HCT116 (cell line): ENCODE measurements around the gene TMEM131. TPM values are rescaled to one million over a fixed set of nuclear protein-coding genes. Genes with fewer than 3 reads are reported as not detected.

Experiments used
- ATAC-seq: fragments of 200-7000 bp; cut with Tn5 transposase; 2 replicates; pipeline ENCODE4 v1.9.1; 2020; ENCODE audit warnings: mild to moderate bottlenecking, moderate library complexity
- BruUV-seq: library from RNA; stranded (reverse); fragments of 400-500 nt; replicated peaks from 2 replicates; lab custom pipeline; 2021; lab: Mats Ljungman, UMichigan
- CTCF ChIA-PET: fragments of 300-600 bp; sonication (Branson Sonifier 250); formaldehyde crosslinking; loops from one replicate; lab custom pipeline; 2021; ENCODE audit warnings: antibody characterized with exemption; lab: Charles Lee
- POLR2A ChIA-PET: fragments of 300-600, 350-600 bp; sonication (Branson Sonifier 250); formaldehyde crosslinking; loops from one replicate; lab custom pipeline; 2021; ENCODE audit warnings: antibody characterized with exemption; lab: Charles Lee
- RAD21 ChIA-PET, 2 experiments: fragments of 300-600 bp; sonication (Branson Sonifier 250); formaldehyde crosslinking; loops; one replicate each; lab custom pipeline; 2023; ENCODE audit warnings: low total read pairs in 2 of 2; ENCODE audit not compliant: uncharacterized antibody in 2 of 2, unreplicated experiment in 2 of 2, low non-redundant PET in 1 of 2; lab: Charles Lee
- DNase-seq: peaks from one replicate; pipeline ENCODE4 v3.0.0-alpha.2; 2010; ENCODE audit warnings: low read depth, low spot score
- H2AFZ ChIP-seq: fragments of 200-600 bp; shearing (Covaris generic), sonication (generic); 2 replicates; pipeline ENCODE4 v1.6.1; 2017; ENCODE audit warnings: low read depth, mixed run types, mixed read lengths, antibody characterized with exemption, low read length; ENCODE audit not compliant: poor library complexity, severe bottlenecking
- H3K27ac ChIP-seq: 2 replicates; pipeline ENCODE4 v1.5.1; 2012; ENCODE audit warnings: low read depth, low read length
- H3K27me3 ChIP-seq: fragments of 200-600 bp; sonication (generic); 2 replicates; pipeline ENCODE4 v1.6.1; 2016; ENCODE audit warnings: mixed run types, low read length, mixed read lengths; ENCODE audit not compliant: insufficient read depth
- H3K36me3 ChIP-seq, 2 experiments: fragments of 200-500 bp in 1 of 2; fragments of 200-600 bp in 1 of 2; sonication (Bioruptor generic) in 1 of 2; sonication (generic) in 1 of 2; 2 replicates each; pipeline versions ENCODE4 v1.5.1 to v1.6.1; 2014 to 2016; ENCODE audit warnings: low read length in 2 of 2, inconsistent platforms in 1 of 2, mixed read lengths in 1 of 2, mixed run types in 1 of 2; ENCODE audit not compliant: insufficient read depth in 2 of 2, control insufficient read depth in 1 of 2
- H3K4me1 ChIP-seq, 2 experiments: fragments of 200-600 bp in 1 of 2; sonication (generic) in 1 of 2; 2 replicates each; pipeline versions ENCODE4 v1.5.1 to v1.6.1; 2012 to 2017; ENCODE audit warnings: low read length in 2 of 2, inconsistent platforms in 1 of 2, mild to moderate bottlenecking in 1 of 2, mixed read lengths in 1 of 2, mixed run types in 1 of 2, moderate library complexity in 1 of 2; ENCODE audit not compliant: insufficient read depth in 2 of 2, control insufficient read depth in 1 of 2
- H3K4me2 ChIP-seq: fragments of 200-600 bp; sonication (generic); 2 replicates; pipeline ENCODE4 v1.6.1; 2017; ENCODE audit warnings: mixed run types, low read length, mixed read lengths
- H3K4me3 ChIP-seq, 2 experiments: fragments of 200-600 bp in 1 of 2; sonication (generic) in 1 of 2; replicated peaks in 1 of 2; 2 replicates each; pipeline ENCODE4 v1.5.1; 2011 to 2016; ENCODE audit warnings: low read length in 2 of 2, control low read depth in 1 of 2, low read depth in 1 of 2, mild to moderate bottlenecking in 1 of 2, mixed read lengths in 1 of 2, mixed run types in 1 of 2
- H3K79me2 ChIP-seq: fragments of 200-600 bp; sonication (generic); 2 replicates; pipeline ENCODE4 v1.6.1; 2017; ENCODE audit warnings: mild to moderate bottlenecking, mixed run types, low read length, moderate library complexity, mixed read lengths; ENCODE audit not compliant: insufficient read depth
- H3K9ac ChIP-seq: fragments of 200-600 bp; sonication (generic); 2 replicates; pipeline ENCODE4 v1.6.1; 2016; ENCODE audit warnings: low read length, mixed read lengths
- H3K9me2 ChIP-seq: fragments of 200-600 bp; sonication (generic), shearing (Covaris generic); 2 replicates; pipeline ENCODE4 v1.6.1; 2017; ENCODE audit warnings: mixed run types, mild to moderate bottlenecking, moderate library complexity; ENCODE audit not compliant: insufficient read depth
- H3K9me3 ChIP-seq, 2 experiments: fragments of 200-500 bp in 1 of 2; fragments of 200-600 bp in 1 of 2; sonication (Bioruptor generic) in 1 of 2; sonication (generic) in 1 of 2; 2 replicates each; pipeline ENCODE4 v1.6.1; 2014 to 2017; ENCODE audit warnings: low read length in 2 of 2, mixed read lengths in 2 of 2, inconsistent platforms in 1 of 2, low read depth in 1 of 2, mild to moderate bottlenecking in 1 of 2, mixed run types in 1 of 2, moderate library complexity in 1 of 2; ENCODE audit not compliant: control insufficient read depth in 1 of 2, insufficient read depth in 1 of 2
- H4K20me1 ChIP-seq: fragments of 200-600 bp; sonication (generic), shearing (Covaris generic); 2 replicates; pipeline ENCODE4 v1.6.1; 2017; ENCODE audit warnings: mixed run types, mild to moderate bottlenecking, moderate library complexity; ENCODE audit not compliant: insufficient read depth
- ATF3 ChIP-seq: IDR thresholded peaks from 2 replicates; pipeline ENCODE4 v1.6.1; 2012
- EZH2 ChIP-seq: fragments of 200-600 bp; sonication (generic); IDR thresholded peaks from 2 replicates; pipeline ENCODE4 v1.6.1; 2017; ENCODE audit warnings: antibody characterized with exemption, mixed run types
- EZH2phosphoT487 ChIP-seq: fragments of 200-600 bp; IDR thresholded peaks from 2 replicates; pipeline ENCODE4 v1.6.1; 2018; ENCODE audit warnings: antibody characterized with exemption, borderline replicate concordance
- RAD21 ChIP-seq: IDR thresholded peaks from 2 replicates; pipeline ENCODE4 v1.6.1; 2012; ENCODE audit warnings: low read depth, mild to moderate bottlenecking
- ZFX ChIP-seq: fragments of 450-650 bp; IDR thresholded peaks from 2 replicates; pipeline ENCODE4 v1.6.1; 2017
- intact Hi-C: fragments of 100-400 bp; cut with micrococcal nuclease; formaldehyde crosslinking; loops from 2 replicates; pipeline ENCODE4 v1.10.0; 2022
- total RNA-seq: library from RNA; stranded (reverse); gene quantifications from one replicate; pipeline ENCODE4 v1.2.1, GENCODE V29; 2021; ENCODE audit not compliant: unreplicated experiment
- TF ChIP-seq, protein P1 (sequence below): IDR thresholded peaks from 2 replicates; pipeline ENCODE4 v1.6.1; 2012
- TF ChIP-seq, protein P2 (sequence below), 3 experiments: fragments of 200-600 bp in 1 of 3; sonication (generic) in 1 of 3; IDR thresholded peaks in 2 of 3; conservative IDR thresholded peaks in 1 of 3; 2 replicates each; pipeline ENCODE4 v1.5.1; 2012 to 2017; ENCODE audit warnings: low read depth in 2 of 3, low read length in 2 of 3, antibody characterized with exemption in 1 of 3, borderline replicate concordance in 1 of 3, control low read depth in 1 of 3, mild to moderate bottlenecking in 1 of 3, mixed read lengths in 1 of 3, mixed run types in 1 of 3, moderate library complexity in 1 of 3; ENCODE audit not compliant: insufficient read depth in 1 of 3

Gene TMEM131
- total RNA-seq, 1 experiment from 2014 or later, result 51.5 TPM

GRCh38 chr2:97861177-97861576, 134.6 kb downstream of the TMEM131 start:
- Histone ChIP-seq H3K9me2 (no peaks in the 10 kb centered on the region), H3K9me3 (no peaks in the 10 kb centered on the region; a peak in 1 of 4 replicates), H3K79me2 (peaks cover 17% of the 10 kb centered on the region), H3K9ac (no peak overlapping the region), H3K4me3 (no peak overlapping the region), H3K4me1 (peaks cover 0 to 5% of the 10 kb centered on the region in 2 experiments; a peak in 1 of 4 replicates), H3K36me3 (no peaks in the 10 kb centered on the region), H4K20me1 (no peaks in the 10 kb centered on the region), H2AFZ (no peak overlapping the region), H3K4me2 (no peak overlapping the region), H3K27ac (no peak overlapping the region), H3K27me3 (no peaks in the 10 kb centered on the region)
- ChIA-PET POLR2A (no interaction called here), RAD21 (no interaction called here), CTCF (no interaction called here)
- BruUV-seq, result no TSS peak
- ATAC-seq (no peak), DNase-seq (no peak)
- intact Hi-C loops, result no loop called here
- TF ChIP-seq, protein P1, sequence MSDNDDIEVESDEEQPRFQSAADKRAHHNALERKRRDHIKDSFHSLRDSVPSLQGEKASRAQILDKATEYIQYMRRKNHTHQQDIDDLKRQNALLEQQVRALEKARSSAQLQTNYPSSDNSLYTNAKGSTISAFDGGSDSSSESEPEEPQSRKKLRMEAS, result no peak
- TF ChIP-seq RAD21 (no peak), ZFX (no peak), EZH2 (no peak), ATF3 (no peak)
- TF ChIP-seq, protein P2, sequence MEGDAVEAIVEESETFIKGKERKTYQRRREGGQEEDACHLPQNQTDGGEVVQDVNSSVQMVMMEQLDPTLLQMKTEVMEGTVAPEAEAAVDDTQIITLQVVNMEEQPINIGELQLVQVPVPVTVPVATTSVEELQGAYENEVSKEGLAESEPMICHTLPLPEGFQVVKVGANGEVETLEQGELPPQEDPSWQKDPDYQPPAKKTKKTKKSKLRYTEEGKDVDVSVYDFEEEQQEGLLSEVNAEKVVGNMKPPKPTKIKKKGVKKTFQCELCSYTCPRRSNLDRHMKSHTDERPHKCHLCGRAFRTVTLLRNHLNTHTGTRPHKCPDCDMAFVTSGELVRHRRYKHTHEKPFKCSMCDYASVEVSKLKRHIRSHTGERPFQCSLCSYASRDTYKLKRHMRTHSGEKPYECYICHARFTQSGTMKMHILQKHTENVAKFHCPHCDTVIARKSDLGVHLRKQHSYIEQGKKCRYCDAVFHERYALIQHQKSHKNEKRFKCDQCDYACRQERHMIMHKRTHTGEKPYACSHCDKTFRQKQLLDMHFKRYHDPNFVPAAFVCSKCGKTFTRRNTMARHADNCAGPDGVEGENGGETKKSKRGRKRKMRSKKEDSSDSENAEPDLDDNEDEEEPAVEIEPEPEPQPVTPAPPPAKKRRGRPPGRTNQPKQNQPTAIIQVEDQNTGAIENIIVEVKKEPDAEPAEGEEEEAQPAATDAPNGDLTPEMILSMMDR (IDR thresholded peaks at IDR 0.05 in 2 of 3, conservative IDR thresholded peaks at IDR 0.05 in 1 of 3; ENCODE audit: borderline replicate concordance in 1 of 3, insufficient read depth in 1 of 3, low read depth in 2 of 3, low read length in 2 of 3), result no peak

- Histone ChIP-seq H3K27ac (no peak overlapping the region), H3K4me2 (no peak overlapping the region), H3K9me2 (no peaks in the 10 kb centered on the region), H3K4me3 (no peak overlapping the region), H2AFZ (no peak overlapping the region), H3K9me3 (no peaks in the 10 kb centered on the region), H4K20me1 (no peaks in the 10 kb centered on the region), H3K9ac (no peak overlapping the region), H3K36me3 (no peaks in the 10 kb centered on the region), H3K27me3 (no peaks in the 10 kb centered on the region), H3K4me1 (peaks cover 4 to 13% of the 10 kb centered on the region in 2 experiments), H3K79me2 (peaks cover 4% of the 10 kb centered on the region)
- no TSS peak for BruUV-seq
- CTCF ChIA-PET, result no interaction called here
- DNase-seq (no peak), ATAC-seq (peak; percentile 40; the same call in 1 of the 2 replicates)
- intact Hi-C loops, result no loop called here
- POLR2A ChIA-PET, result no interaction called here
- no peak for TF ChIP-seq EZH2phosphoT487
- TF ChIP-seq RAD21, result peak; percentile 30; the same call in 1 of the 2 replicates
- RAD21 ChIA-PET, result no interaction called here
Measured at GRCh38 chr2:97858442-97858841, 137.3 kb downstream of the TMEM131 start.
